ENCODE data around the gene DDX42. TPM values are rescaled to one million over a fixed set of nuclear protein-coding genes. Genes with fewer than 3 reads are reported as not detected.
"Not testable (repeated sequence)": the region's sequence is repeated elsewhere in the genome, so short reads cannot be mapped to it uniquely, and the experiment has no call there.

The DDX42 gene
- total RNA-seq, 1 experiment from 2014 or later: 37.7 TPM

GRCh38 chr17:63842173-63842539 lies 68.2 kb downstream of the DDX42 start:
- H3K36me3 ChIP-seq: peaks cover 16% of the 10 kb centered on the region
- H3K4me3 ChIP-seq: peak overlapping the region; percentile 78
- H3K27me3 ChIP-seq: no peaks in the 10 kb centered on the region
- no peaks in the 10 kb centered on the region for H3K9me3 ChIP-seq
- no peak for DNase-seq

DNA sequence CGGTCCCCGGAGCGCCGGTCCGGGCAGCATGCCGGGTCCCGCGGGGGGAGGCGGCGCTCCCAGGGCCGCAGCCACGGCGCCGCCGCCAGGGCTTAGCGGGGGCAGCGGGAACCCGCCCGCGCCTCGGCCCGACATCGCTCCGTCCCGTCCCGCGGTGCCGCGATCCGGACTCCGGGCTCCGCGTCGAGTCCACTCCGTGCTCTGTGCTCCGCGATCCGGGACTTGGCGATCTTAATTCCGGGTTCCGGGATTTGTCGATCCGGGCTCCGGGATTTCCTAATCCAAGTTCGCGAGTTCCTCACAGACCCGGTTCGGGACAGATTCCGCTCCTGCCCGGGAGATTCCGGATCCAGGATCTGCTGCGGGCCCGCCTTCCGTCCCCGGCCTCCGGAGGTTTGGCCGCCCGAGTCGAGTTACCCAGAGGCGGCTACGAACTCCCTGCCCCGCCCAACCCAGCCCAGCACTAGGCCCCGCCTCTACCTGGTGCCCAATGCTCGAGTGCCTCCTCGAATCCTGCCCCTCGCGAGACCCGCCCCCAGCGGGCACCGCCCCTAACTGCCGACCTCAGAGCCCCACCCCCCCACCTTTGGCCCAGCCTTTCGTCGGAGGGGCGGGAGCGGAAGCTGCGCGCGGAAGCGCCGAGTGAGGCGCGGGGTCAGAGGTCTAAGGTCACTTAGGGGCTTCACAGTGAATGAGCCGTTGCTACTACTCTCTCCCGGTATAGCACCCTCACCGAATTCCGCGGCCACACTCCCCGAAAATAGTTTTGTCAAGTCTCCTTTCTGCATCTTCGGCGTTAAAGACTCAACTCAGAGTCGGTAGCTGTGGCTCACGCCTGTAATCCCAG lies 68.8 kb downstream of the DDX42 start, which contains the start of gene SMARCD2:
TSS of gene SMARCD2 (minus strand) at position 146 of the 847 bp plus-strand sequence. CDS start at position 135, 11 bp downstream.
- H3K27me3 ChIP-seq: no peaks in the 10 kb centered on the region
- H3K4me3 ChIP-seq: peak within 1 kb of the TSS; percentile 78
- peak; percentile 99 for DNase-seq
- no peaks in the 10 kb centered on the region for H3K9me3 ChIP-seq
- H3K36me3 ChIP-seq: peaks cover 14% of the 10 kb centered on the region

DNA sequence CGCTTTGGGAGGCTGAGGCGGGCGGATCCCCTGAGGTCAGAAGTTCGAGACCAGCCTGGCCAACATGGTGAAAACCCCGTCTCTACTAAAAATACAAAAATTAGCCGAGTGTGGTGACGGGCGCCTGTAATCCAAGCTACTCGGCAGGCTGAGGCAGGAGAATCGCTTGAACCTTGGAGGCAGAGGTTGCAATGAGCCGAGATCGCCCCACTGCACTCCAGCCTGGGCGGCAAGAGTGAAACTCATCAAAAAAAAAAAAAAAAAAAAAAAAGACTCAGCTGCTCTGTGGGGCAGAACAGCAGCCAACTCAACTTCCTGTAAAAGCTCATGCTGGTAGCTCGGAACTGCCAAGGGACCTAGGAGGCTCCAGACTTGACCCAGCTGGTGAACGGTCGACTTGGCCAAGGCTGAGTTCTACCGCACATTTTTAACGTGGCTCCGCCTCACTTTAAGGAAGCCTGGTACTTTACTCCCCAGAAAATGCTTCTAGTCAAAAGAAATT lies 69.5 kb downstream of the DDX42 start:
- peak; percentile 94 for DNase-seq
- H3K27me3 ChIP-seq, H3K9me3 ChIP-seq: not testable (repeated sequence)
- peak overlapping the region; percentile 78 for H3K4me3 ChIP-seq
- H3K36me3 ChIP-seq: peaks cover 14% of the 10 kb centered on the region

GRCh38 chr17:63843910-63844677 lies 70.1 kb downstream of the DDX42 start:
- H3K9me3 ChIP-seq: no peaks in the 10 kb centered on the region
- H3K36me3 ChIP-seq: peaks cover 11% of the 10 kb centered on the region
- H3K27me3 ChIP-seq: no peaks in the 10 kb centered on the region
- DNase-seq: no peak
- peak overlapping the region; percentile 78 for H3K4me3 ChIP-seq

DNA sequence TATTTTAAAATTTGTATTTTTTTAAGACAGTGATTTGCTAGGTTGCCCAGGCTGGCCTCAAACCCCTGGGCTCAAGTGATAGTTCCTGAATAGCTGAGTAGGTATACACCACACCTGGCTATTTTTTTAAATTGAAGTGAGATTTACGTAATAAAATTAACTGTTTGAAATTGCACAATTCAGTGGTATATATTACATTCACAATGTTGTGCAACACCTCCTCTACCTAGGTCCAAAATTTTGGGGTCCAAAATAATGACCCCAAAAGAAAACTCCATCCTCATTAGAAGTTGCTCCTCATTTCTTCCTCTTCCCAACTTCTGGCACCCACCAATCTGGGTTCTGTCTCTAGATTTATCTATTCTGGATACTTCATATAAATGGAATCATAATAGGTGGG lies 71.5 kb downstream of the DDX42 start:
- no peak overlapping the region for H3K4me3 ChIP-seq
- no peaks in the 10 kb centered on the region for H3K27me3 ChIP-seq
- peaks cover 7% of the 10 kb centered on the region for H3K36me3 ChIP-seq
- no peak for DNase-seq
- H3K9me3 ChIP-seq: peaks cover 3% of the 10 kb centered on the region; the same call in 1 of the 2 replicates

- Histone ChIP-seq H3K36me3 (no peaks in the 10 kb centered on the region; the same call in 1 of the 2 replicates), H3K9me3 (peaks cover 3% of the 10 kb centered on the region; the same call in 1 of the 2 replicates), H3K4me3 (no peak overlapping the region), H3K27me3 (no peaks in the 10 kb centered on the region)
- no peak for DNase-seq
These were observed 73.7 kb downstream of the DDX42 start for GRCh38 chr17:63847525-63848249.

- peak overlapping the region; percentile 27; the same call in 1 of the 2 replicates for H3K4me3 ChIP-seq
- H3K9me3 ChIP-seq: peaks cover 3% of the 10 kb centered on the region; the same call in 1 of the 2 replicates
- peak; percentile 90 for DNase-seq
- no peaks in the 10 kb centered on the region for H3K36me3 ChIP-seq
- H3K27me3 ChIP-seq: peaks cover 4% of the 10 kb centered on the region; the same call in 1 of the 2 replicates
These were observed 75.1 kb downstream of the DDX42 start for GRCh38 chr17:63848834-63849689.

DNA sequence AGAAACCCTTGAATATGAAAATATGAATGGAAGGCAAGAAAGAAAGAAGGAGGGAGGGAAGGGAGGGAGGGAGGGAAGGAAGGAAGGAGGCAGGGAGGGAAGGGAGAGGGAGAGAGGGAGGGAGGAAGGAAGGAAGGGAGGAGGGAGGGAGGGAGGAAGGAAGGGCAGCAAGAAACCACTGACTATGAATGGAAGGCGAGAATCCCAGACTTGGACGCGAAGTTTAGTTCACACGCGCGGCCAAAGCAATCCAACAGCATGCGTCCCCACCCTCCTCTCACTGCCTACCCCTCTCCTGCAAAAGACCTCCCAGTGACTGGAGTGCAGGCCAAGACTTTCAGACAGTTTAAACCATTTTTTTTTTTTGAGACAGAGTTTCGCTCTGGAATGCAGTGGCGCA lies 76.4 kb downstream of the DDX42 start:
- H3K4me3 ChIP-seq: no peak overlapping the region
- peaks cover 4% of the 10 kb centered on the region; the same call in 1 of the 2 replicates for H3K27me3 ChIP-seq
- H3K36me3 ChIP-seq: no peaks in the 10 kb centered on the region
- DNase-seq: no peak
- peaks cover 3% of the 10 kb centered on the region; the same call in 1 of the 2 replicates for H3K9me3 ChIP-seq

DNA sequence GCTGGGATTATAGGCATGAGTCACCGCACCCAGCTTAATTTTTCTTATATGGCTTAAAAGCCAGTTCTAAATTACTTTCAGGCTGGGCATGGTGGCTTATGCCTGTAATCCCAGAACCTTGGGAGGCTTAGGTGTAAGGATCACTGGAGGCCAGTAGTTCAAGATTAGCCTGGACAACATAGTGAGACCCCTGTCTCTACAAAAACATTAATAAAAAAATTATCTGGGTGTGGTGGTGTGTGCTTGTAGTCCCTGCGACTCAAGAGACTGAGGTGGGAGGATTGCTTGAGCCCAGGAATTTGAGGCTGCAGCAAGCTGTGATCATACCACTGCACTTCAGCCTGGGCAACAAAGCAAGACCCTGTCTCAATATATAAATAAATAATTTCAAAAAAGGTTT lies 79.3 kb downstream of the DDX42 start:
- peaks cover 4% of the 10 kb centered on the region; the same call in 1 of the 2 replicates for H3K27me3 ChIP-seq
- peaks cover 3% of the 10 kb centered on the region; the same call in 1 of the 2 replicates for H3K9me3 ChIP-seq
- no peak overlapping the region for H3K4me3 ChIP-seq
- no peak for DNase-seq
- no peaks in the 10 kb centered on the region for H3K36me3 ChIP-seq

DNA sequence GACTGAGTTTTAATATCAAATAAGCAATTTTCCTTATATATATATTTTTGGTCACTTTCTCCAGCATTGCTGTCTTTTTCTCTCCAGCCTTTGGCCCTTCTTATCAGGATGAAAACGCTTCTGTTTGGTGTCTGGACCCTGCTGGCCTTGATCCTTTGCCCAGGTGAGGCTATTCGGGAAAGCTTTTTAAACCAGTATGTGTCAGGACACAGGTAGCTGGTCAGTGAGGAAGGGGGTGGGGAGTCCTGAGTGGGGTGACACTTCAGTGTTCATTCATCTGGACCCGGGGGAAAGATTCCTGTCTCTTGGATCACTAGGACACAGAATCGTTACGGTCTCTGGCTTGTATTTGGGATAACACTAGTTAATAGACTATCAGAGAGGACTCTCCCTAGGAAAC lies 80.7 kb downstream of the DDX42 start:
- no peak overlapping the region for H3K4me3 ChIP-seq
- H3K27me3 ChIP-seq: peaks cover 4% of the 10 kb centered on the region; the same call in 1 of the 2 replicates
- H3K9me3 ChIP-seq: no peaks in the 10 kb centered on the region
- no peak for DNase-seq
- no peaks in the 10 kb centered on the region for H3K36me3 ChIP-seq

GRCh38 chr17:63855185-63855584 lies 81.2 kb downstream of the DDX42 start:
- peaks cover 4% of the 10 kb centered on the region; the same call in 1 of the 2 replicates for H3K27me3 ChIP-seq
- H3K36me3 ChIP-seq: no peaks in the 10 kb centered on the region
- DNase-seq: no peak
- H3K4me3 ChIP-seq: no peak overlapping the region
- H3K9me3 ChIP-seq: no peaks in the 10 kb centered on the region

- not testable (repeated sequence) for DNase-seq, H3K27me3 ChIP-seq, H3K9me3 ChIP-seq, H3K4me3 ChIP-seq, H3K36me3 ChIP-seq
These were observed 82.5 kb downstream of the DDX42 start for GRCh38 chr17:63856425-63856824.

DNA sequence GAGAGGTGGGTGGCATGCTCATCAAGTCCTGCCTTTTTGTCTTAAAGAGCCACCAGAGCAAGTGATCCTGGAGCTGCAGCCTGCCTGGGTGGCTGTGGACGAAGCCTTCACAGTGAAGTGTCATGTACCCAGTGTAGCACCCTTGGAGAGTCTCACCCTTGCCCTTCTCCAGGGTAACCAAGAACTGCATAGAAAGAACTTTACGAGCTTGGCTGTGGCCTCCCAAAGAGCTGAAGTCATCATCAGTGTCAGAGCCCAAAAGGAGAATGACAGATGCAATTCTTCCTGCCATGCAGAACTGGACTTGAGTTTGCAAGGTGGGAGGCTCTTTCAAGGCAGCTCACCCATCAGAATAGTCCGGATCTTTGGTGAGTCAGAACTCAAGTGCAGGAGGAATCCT lies 85.3 kb downstream of the DDX42 start:
- H3K27me3 ChIP-seq: no peaks in the 10 kb centered on the region; the same call in 1 of the 2 replicates
- H3K4me3 ChIP-seq: no peak overlapping the region

DNA sequence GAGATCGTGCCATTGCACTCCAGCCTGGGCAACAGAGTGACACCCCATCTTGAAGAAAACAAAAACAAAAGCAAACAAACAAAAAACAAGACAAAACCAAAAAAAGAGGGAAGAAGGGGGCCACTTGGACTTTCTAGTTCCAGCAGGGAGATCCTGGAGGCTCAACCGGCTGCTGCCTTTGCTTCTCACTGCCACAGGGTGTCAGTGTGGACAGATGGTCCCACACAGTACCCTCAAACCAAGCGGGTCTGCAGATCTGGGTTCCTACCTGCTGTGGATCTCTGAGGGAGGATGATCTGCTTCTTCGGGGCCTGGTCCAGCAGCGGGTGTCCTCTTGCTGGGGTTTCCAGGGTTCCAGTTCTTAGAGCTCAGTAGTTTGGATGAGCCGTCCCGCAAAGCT lies 92.7 kb downstream of the DDX42 start:
- H3K36me3 ChIP-seq, H3K9me3 ChIP-seq, DNase-seq, H3K27me3 ChIP-seq, H3K4me3 ChIP-seq: not testable (repeated sequence)

More for the DNA sequence above, 85.3 kb downstream of the DDX42 start:
- Histone ChIP-seq H3K9me3 (no peaks in the 10 kb centered on the region), H3K36me3 (no peaks in the 10 kb centered on the region)
- DNase-seq: no peak
